Stimulated activated CD4-positive, alpha-beta T cell treated with anti-CD3 and anti-CD28 coated beads, Interleukin-2, amount 100 ng/mL, for 4 hours (primary cell): ENCODE data around the gene MACROD2.

Experiments
- DNase-seq: peaks from one replicate; pipeline ENCODE4 v3.0.0-alpha.2; 2020; ENCODE audit warnings: low read depth

Gene MACROD2

DNA sequence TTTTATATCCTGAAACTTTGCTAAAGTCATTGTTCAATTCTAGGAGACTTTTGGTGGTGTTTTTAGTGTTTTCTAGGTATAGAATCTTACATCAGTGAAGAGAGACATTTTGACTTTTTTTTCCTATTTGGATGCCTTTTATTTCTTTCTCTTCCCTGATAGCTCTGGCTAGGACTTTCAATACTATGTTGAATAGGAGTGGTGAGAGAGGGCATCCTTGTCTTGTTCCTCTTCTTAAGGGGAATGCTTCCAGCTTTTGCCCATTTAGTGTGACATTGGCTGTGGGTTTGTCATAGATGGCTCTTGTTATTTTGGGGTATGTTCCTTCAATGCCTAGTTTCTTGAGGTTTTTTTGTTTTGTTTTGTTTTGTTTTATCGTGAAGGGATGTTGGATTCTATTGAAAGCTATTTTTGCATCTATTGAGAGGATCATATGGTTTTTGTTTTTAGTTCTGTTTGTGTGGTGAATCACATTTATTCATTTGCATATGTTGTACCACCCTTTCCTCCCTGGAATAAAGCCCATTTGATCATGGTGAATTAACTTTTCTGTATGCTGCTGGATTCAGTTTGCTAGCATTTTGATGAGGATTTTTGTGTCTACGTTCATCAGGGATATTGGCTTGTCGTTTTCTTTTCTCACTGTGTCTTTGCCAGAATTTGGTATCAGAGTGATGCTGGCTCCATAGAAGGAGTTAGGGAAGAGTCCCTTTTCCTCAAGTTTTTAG, 882.1 kb downstream of the MACROD2 start:
- no peak for DNase-seq

DNA sequence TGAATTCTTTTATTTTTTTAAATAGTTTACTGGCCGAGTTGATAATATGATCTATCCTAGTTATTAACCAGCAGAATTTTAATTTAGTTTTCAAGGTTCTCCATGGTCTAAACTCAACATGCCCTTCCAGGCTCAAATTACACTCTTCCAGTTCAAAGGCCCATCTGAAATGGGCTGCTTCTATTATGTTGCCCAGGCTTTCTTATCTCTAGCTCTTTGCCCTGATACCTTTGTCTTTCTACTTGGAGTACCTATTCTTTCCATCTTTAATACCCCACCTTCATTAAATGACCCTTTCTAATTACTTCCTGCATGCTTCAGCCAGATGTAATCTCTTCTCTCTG, 883.3 kb downstream of the MACROD2 start:
- DNase-seq: no peak

DNA sequence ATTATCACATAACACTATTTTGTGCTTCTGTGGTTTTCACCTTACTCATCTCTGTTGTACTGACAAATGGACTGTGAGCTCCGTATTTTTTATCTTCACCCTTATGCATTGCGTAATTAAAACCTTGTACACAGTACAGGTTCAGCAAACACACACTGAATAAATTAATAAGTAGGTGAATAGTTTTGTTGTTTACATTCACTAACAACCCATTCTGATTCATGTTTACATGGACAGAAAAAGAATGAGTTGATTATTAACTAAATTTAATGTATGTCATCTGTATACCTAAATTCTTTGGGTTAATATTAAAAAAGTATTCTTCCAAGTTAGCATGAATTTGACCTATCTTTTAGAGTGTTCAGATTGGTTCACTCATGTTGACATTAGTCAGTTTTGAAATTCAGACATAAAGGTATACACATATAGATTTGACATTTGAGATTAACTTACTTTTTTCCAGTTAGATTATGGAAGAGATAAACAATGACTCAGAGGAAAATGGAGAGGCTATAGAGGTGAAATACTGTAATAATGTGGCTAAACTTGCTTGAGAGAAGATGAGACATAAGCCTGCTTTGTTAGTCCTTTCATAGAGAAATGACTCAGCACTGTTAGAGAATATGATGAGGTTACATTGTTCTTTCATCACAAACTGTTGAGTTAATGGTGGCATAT, 883.8 kb downstream of the MACROD2 start:
- no peak for DNase-seq

DNA sequence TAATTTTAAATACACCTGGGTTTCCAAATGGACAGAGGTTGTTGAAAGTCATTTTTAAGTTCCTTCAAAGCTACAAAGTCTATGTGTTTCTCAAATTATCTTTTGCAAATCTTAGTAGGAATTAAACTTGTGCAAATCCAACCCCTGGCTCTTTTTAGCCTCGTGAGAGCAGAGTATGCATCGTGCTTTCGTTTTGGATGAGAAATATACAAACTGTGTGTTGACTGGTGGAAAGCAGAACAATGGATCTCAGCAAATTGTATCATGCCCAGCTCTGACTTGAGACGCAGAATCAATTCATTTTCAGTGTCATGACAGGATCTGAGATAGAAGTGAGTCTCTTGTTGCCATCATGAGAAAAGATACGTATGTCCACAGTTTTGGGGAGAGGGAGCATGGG, 884.5 kb downstream of the MACROD2 start:
- DNase-seq: no peak

DNA sequence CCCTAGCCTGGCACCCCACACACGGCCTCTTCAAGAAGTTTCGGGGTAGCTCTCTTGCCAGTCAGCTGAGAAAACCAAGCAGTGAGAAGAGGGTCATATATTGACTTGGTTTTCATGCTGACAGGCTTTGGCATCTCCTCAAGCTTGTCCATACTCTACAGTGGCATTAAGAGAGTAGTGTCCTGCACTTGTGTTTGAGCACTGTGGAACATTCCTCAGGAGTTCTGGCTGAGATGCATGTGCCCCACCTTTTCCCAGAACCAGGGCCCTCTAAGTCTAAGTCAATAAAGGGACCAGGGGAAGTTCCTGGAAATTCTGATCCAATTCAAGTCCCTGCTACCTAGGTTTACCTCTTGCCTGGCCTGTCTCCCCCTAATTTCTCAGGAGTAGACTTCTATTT, 886.2 kb downstream of the MACROD2 start:
- DNase-seq: no peak

DNA sequence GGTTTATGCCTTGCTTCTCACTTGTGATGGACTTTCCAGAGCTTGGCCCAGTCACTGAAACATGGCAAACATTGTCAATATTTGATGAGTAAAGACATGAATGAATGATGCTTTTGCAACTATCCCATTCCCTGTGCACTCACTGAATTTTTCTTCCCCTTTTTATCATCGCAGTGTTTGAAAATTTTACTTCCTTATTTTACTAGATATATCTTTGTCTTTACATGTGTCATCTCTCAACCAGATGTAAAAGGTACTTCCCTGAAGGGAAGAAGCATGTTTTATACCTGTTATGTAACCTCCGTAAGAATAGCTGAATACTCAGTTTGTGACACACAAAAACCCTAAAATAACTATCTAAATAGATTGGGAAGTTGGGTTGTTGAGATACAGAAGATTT, 886.8 kb downstream of the MACROD2 start:
- DNase-seq: no peak

DNA sequence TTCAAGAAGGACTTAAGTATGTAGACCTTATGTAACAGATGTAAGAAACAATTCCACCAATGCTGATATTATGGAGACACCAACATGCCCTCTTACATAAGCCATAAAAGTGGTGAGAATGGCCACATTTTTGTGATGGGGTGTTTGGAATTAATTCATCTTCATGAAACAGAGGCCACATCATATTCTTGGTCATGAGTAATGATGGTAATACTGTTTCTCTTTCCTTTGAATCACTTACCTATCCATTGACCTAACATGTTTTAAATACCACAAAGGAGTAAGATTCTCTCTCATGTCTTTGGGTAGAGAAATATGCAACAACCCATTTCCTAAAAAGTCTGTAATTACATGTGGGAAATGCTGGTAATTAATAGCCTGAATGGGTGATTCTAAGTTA, 887.5 kb downstream of the MACROD2 start:
- no peak for DNase-seq

DNA sequence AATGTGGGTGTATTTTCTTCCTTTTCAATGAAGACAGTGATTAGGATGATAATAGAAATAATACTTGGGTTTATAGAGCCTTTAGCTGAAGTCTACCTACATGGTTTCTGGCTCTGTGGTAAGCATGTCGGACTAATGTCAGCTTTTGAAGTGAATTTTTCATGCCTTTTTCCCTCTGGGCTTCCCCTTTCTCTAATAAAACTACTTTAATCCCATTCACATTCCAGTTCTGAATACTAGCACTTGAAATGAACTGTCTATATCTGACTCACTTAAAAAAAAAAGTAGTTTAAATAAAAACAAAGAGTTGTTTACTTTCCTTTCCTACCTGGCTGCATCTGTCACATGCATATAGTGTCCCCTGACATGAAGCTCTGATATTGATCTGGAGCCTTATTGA, 888.0 kb downstream of the MACROD2 start:
- DNase-seq: no peak

DNA sequence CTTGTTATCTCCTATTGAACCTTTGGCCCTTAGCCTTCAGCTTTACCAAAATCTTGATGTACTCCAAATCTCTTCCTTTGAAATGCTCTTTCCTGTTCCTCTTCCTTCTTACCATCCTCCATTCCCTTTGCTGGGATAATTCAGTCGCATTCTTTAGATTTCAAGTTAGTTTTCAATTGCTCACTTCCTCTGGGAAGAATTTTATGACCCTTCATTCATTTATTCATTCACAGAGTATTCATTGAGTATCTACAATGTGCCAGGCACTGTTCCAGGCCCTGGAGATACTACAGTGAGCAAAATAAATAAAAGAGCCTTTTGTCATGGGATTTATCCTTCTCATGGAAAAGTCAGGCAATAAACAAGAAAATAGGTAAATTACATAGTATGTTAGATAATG, 890.3 kb downstream of the MACROD2 start:
- DNase-seq: no peak

DNA sequence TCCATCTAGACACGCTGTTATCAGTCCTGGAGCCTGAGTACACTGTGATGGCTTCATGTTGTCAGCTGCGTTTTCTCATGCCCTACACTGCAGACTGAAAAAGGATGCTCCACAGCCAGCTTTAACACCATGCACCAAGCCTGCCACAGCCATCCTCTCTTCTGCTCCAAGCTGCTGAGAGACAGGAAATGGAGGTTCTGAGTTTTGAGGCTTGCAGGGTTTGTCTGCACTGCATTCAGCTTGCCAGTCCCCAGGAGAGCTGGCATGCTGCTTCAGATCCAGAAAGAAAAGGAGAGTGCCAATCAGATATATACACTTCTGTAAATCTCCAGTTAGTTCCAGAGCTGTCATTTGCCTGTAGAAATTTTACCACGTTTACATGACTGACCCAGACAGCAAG, 892.8 kb downstream of the MACROD2 start:
- no peak for DNase-seq

DNA sequence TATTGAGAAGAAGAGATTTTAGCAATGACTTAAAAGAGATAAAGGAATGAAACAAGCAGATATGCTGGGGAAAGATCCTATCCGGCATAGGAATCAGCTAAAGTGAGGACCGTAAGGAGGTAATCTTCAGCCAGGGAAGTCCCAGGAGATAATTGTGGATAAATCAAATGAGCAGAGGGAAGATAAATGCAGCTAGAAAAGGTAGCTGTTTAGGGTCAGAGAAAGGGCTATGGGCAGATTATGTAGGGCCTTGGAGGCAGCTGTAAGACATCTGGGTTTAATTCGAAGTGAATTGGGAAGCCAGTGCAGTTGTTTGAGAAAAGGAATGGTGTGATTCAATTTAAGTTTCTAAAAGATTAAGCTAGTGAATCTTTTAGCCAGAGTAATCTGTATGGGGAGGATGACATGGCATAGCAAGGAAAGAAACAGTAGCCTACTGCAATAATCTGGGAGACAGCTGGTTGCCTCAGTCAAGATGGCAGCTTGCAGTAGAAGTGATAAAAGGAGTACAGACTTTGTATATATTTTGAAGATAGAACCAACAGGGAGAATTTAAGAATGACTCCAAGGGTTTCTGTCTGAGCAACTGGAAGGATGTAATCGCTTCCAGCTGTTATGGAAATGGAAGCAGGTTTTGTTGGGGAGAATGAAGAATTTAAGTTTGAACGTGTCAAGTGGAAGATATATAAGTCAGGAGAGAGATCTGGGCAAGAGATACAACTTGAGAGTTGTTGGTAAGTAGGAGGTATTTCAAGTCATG, 894.4 kb downstream of the MACROD2 start:
- DNase-seq: no peak

DNA sequence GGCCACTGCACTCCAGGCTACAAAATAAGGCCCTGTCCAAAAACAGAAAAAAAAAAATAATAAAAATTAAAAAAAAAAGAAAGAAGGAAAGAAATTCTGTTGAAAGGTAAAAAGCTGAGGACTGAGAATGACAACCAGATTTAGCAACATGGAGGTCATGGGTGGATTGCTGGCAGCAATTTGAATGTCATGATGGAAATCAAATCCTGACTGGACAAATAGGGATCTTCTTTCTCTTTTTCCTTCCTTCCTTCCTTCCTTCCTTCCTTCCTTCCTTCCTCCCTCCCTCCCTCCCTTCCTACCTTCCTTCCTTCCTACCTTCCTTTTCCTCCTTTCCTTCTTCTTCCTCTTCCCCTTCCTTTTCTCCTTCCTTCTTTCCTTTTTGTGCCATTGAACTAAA, 895.4 kb downstream of the MACROD2 start:
- DNase-seq: no peak

DNA sequence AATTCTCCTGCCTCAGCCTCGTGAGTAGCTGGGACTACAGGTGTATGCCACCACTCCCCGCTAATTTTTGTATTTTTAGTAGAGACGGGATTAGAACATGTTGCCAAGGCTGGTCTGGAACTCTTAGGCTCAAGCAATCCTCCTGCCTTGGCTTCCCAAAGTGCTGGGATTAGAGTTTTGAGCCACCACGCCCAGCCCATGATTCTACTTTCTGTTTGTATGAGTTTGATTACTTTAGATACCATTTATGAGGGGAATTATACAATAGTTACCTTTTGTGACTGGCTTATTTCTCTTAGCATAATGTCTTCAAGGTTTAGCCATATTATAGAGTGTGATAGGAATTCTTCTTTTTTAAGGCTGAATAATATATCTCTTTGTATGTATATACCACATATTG, 897.5 kb downstream of the MACROD2 start:
- DNase-seq: no peak

DNA sequence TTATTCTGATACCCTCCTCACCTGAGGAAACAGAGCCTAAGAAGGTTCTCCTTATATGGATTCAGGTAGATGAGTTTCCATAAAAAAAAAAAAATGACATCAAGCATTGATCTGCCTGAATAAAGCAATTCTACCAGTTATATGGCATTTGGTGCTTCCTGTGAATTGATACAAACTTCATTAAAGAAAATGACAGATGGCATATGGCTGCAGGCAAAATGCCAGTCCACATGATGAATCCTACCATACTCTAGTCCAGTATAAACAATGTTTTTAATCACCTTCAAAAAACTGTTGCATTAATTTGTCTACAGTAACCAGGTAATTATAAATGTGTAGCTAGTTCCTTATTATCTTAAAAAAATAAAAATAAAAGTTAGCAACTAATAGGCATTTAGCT, 901.3 kb downstream of the MACROD2 start:
- no peak for DNase-seq

DNA sequence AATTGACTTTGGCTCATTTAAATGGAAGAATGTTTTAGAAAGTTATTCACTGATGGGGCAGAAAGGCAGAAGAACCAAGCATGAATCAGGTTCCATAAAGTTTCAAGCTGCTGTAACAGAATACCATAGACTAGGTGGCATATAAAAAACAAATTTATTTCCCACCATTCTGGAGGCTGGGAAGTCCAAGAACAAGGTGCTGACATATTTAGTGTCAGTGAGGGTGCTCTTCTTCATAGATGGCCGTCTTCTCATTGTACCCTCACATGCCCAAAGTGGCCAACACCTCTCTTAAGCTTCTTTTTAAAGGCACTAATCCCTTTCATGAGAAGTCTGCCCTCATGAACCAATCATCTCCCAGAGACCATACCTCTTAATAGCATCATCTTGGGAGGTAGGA, 902.3 kb downstream of the MACROD2 start:
- DNase-seq: no peak

DNA sequence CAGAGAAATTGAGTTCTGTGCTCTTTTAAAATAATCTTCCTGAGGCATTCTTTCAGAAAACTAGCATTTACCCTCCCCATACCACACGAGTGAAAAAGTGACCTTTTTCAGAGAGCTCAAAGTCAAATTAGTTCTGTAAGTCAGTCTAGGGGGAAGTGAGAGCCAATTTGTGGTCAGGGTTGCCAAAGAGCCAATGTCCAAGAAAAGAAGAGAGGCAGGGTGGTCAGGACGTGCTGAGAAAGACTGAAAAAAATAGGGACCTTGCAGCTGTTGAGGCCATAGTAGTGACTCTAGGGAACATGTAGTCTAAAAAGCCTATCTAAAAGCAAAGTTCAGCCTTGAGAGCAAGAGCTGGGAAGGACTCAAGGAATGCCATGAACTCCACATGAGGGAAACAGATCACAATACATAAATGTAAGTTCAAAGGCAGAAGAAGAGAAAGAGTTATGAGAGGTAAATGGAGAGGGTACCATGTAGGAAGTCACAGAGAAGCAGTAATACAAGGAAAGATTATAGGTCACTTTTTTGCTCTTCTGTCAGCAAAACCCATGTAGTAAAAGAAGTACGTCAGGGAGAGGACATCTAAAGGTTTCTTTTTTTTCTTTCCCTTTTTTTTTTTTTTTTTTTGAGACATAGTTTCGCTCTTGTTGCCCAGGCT, 907.2 kb downstream of the MACROD2 start:
- DNase-seq: no peak

DNA sequence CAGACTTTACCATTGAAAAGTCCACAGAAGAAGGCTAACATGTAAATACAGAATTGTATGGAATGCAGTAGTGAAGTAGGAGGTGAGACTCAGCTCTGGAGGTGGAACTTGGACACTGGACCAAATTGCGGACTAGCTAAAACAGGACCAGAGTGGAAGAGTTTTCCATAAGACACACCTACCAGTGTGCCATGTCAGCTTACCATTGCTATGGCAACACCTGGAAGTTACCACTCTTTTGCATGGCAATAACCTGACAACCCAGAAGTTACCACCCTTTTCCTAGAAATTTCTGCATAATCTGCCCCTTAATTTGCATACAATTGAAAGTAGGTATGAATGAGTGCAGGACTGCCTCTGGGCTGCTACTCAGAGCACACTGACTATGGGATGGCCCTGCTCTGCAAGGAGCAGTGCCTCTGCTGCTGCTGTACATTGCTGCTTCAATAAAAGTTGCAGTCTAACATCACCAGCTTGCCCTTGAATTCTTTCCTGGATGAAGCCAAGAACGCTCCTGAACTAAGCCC, 911.7 kb downstream of the MACROD2 start:
- DNase-seq: no peak

DNA sequence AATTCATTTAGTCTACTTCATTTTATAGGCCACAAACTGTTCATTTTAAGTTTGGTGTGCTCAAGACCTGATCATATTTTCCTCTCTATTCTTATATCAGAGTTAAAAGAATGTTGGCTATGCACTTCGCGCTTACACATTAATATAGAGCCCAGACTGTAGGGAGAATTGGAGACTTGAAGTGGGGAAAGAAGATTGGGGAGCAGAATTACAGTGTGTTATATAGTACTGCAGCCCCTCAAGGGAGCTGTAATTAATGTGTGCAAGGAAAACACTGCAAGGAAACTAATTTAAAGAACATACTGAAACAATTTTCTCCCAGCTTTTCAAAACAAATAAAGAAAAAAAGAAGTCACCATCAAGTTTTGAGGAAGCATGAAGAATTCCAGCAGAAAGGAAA, 914.8 kb downstream of the MACROD2 start:
- DNase-seq: no peak

DNA sequence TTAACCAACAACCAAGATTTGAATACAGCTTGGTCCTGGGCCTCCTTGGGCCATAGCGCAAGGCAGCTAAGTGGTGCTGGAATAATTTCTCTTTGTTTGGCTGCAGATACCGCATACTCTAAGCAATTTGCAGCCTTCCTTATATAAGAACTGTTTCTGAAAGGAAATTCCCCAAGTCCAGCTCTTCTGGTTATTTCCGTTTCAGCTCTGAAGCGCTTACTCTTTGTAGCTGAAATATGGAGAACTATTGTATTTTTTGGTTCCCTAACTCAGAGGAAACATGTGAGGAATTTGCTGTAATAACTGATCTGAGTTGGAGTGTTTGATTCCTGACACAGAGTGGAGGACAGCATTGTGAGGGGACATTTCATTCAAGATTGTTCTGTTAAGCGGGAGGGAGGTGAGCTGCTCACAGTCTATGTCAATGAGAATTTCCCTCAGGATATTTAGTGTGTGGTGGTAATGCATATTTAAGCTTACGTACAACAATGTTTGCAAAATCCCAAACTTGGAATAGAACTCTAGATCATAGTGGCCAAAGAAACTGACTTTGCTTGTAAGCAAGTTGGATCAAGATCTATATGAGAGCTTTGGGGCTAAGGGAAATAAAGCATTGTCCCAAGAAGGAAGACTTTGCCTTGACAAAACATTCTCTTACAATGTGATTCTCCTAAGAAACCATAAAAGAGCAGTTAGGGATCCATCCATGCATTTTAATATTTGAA, 918.7 kb downstream of the MACROD2 start:
- DNase-seq: no peak

DNA sequence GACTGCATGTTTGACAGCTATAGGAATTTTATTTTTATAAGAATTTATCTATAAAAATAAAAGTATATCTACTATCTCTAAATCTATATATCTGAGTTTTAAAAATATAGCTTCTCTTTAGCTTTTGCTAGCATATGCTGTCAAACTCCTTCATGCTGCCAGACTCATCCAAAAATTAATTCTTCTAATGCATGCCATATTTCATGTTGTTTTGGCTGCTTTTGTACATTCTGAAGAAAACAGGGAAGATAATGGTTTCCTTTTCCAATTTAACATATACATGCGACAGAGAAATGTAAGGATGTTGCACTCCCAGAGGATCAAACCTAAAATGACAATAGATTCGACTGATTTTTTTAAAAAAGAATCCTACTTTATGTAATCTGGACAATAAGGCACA, 919.3 kb downstream of the MACROD2 start:
- DNase-seq: no peak

DNA sequence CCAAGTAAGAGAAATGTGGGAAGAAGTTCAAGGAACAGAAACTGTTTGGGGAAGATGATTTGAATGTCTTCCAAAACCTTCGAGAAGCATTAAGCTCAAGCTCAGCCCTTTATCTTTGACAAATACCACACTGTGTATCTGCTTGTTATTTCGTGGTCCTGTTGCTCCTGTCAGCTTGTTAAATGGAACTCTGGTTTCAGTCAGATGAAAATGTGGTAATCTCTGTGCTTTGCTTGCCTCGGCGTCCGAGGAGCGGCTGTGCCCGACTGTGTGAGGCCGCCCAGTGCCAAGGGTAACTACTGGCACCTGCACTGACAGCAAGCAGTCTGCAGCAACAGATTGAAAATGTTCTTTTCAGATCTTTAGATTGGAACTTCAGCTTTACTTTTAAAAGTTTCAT, 920.0 kb downstream of the MACROD2 start:
- DNase-seq: no peak

DNA sequence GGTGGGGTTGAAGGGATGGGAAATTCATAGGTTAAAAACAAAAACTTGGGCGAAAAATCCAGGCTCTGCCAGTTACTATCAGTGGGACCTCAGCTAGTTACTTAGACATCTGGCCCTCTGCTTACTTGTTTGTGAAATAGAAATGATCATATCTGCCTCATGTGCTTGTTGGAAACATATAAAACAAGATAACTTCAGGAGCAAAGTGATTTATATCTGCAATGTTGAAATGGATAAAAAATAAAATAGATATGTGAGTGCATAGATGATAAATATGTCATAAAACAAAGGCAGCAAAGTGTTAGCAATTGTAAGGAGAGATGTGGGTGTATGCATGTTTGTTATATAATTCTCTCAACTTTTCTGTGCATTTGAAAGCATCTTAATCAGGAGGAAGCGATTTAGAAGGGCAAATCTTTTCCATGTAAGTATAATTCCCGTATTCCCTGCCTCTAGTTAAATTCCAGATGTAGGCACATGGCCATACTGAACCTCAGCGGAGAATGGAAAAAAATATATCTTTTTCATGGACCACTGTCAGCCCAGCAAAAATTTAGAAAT, 921.1 kb downstream of the MACROD2 start:
- no peak for DNase-seq
